ENCODE results near the gene SCAF8.
A peak's percentile ranks its signal among the peaks of the same experiment; 100 is the strongest.

Gene SCAF8

GRCh38 chr6:154857529-154857928 lies 124.3 kb downstream of the SCAF8 start:
- TF ChIP-seq CTCF (IDR thresholded peaks at IDR 0.05; ENCODE audit: low read depth, low read length), result no peak

GRCh38 chr6:154861825-154862224 lies 128.6 kb downstream of the SCAF8 start:
- H3K4me3 ChIP-seq (ENCODE audit: low read depth, low read length), result no peak overlapping the region
- TF ChIP-seq CTCF (IDR thresholded peaks at IDR 0.05; ENCODE audit: low read depth, low read length), result no peak

More at GRCh38 chr6:154857529-154857928, 124.3 kb downstream of the SCAF8 start:
- H3K4me3 ChIP-seq (ENCODE audit: low read depth, low read length), result no peak overlapping the region

GRCh38 chr6:154862536-154862935 lies 129.3 kb downstream of the SCAF8 start:
- no peak for TF ChIP-seq CTCF (IDR thresholded peaks at IDR 0.05; ENCODE audit: low read depth, low read length)
- no peak overlapping the region for H3K4me3 ChIP-seq (ENCODE audit: low read depth, low read length)

GRCh38 chr6:154864066-154864430 lies 130.8 kb downstream of the SCAF8 start:
- H3K4me3 ChIP-seq (ENCODE audit: low read depth, low read length), result no peak overlapping the region
- TF ChIP-seq CTCF (IDR thresholded peaks at IDR 0.05; ENCODE audit: low read depth, low read length), result no peak

- H3K4me3 ChIP-seq (ENCODE audit: low read depth, low read length), result no peak overlapping the region
- no peak for TF ChIP-seq CTCF (IDR thresholded peaks at IDR 0.05; ENCODE audit: low read depth, low read length)
These were observed 132.1 kb downstream of the SCAF8 start for GRCh38 chr6:154865291-154865690.

GRCh38 chr6:154868143-154868594 lies 135.0 kb downstream of the SCAF8 start:
- peak; percentile 49; the same call in 1 of the 2 replicates for TF ChIP-seq CTCF (IDR thresholded peaks at IDR 0.05; ENCODE audit: low read depth, low read length)

GRCh38 chr6:154872542-154873114 lies 139.4 kb downstream of the SCAF8 start:
- no peak for TF ChIP-seq CTCF (IDR thresholded peaks at IDR 0.05; ENCODE audit: low read depth, low read length)

More at GRCh38 chr6:154868143-154868594, 135.0 kb downstream of the SCAF8 start:
- H3K4me3 ChIP-seq (ENCODE audit: low read depth, low read length), result no peak overlapping the region

More at GRCh38 chr6:154872542-154873114, 139.4 kb downstream of the SCAF8 start:
- H3K4me3 ChIP-seq (ENCODE audit: low read depth, low read length), result no peak overlapping the region
